ENCODE data around the gene ACTRT3.

GRCh38 chr3:169818316-169818715 lies 49.0 kb upstream of the ACTRT3 start:
- TF ChIP-seq CTCF (IDR thresholded peaks at IDR 0.05; ENCODE audit: borderline replicate concordance, extremely low read depth, low read length, poor library complexity, severe bottlenecking) (no peak), EZH2 (IDR thresholded peaks at IDR 0.05; ENCODE audit: borderline replicate concordance, low read depth, low read length, severe bottlenecking) (no peak)

Data from DND-41 (cell line).